T-cell (primary cell): ENCODE measurements around the gene FANCD2. TPM values are rescaled to one million over a fixed set of nuclear protein-coding genes. Genes with fewer than 3 reads are reported as not detected.
"Not testable (repeated sequence)": the region's sequence is repeated elsewhere in the genome, so short reads cannot be mapped to it uniquely, and the experiment has no call there.

Source experiments
- ATAC-seq, 4 experiments: fragments of 200-7000 bp in 3 of 4; fragments of 150-1000 bp in 1 of 4; cut with Tn5 transposase; replicated peaks in 1 of 4; 1 replicate in 3 of 4; 2 replicates in 1 of 4; pipeline ENCODE4 v1.10.0; 2021; ENCODE audit warnings: moderate library complexity in 3 of 4, mild to moderate bottlenecking in 2 of 4, moderate number of reproducible peaks in 1 of 4
- CTCF ChIA-PET, 2 donors: fragments of 300-600 bp; sonication (Branson Sonifier 250); formaldehyde crosslinking; loops; one replicate each; lab custom pipeline; 2022; ENCODE audit warnings: antibody characterized with exemption in 2 of 2; lab: Charles Lee
- POLR2A ChIA-PET, 2 donors: fragments of 300-600 bp; sonication (Branson Sonifier 250); formaldehyde crosslinking; loops; one replicate each; lab custom pipeline; 2022; ENCODE audit warnings: antibody characterized with exemption in 2 of 2; lab: Charles Lee
- DNase-seq, 35 experiments: peaks; one replicate each; pipeline versions ENCODE4 v3.0.0 to v3.0.0-alpha.2; 2013 to 2023
- H3K27ac ChIP-seq: one replicate; pipeline ENCODE4 v1.5.1; 2013; ENCODE audit warnings: low read length
- H3K27me3 ChIP-seq, 2 experiments: replicated peaks in 1 of 2; 1 replicate in 1 of 2; 2 replicates in 1 of 2; pipeline versions ENCODE4 v1.6.1 to v1.7.0; 2013; ENCODE audit warnings: low read length in 1 of 2, mixed read lengths in 1 of 2; ENCODE audit not compliant: control insufficient read depth in 2 of 2, insufficient read depth in 2 of 2; ENCODE audit errors: extremely low read depth in 1 of 2
- H3K36me3 ChIP-seq, 2 donors: 1 replicate in 1 of 2; 2 replicates in 1 of 2; pipeline versions ENCODE4 v1.6.1 to v1.7.0; 2013; ENCODE audit warnings: low read length in 1 of 2; ENCODE audit not compliant: control insufficient read depth in 2 of 2, insufficient read depth in 1 of 2; ENCODE audit errors: extremely low read depth in 1 of 2
- H3K4me1 ChIP-seq, 2 experiments: 1 replicate in 1 of 2; 2 replicates in 1 of 2; pipeline versions ENCODE4 v1.6.1 to v1.7.0; 2013; ENCODE audit warnings: low read length in 2 of 2, mixed read lengths in 1 of 2; ENCODE audit not compliant: insufficient read depth in 2 of 2, control insufficient read depth in 1 of 2; ENCODE audit errors: extremely low read depth in 1 of 2
- H3K4me3 ChIP-seq, 2 donors: 1 replicate in 1 of 2; 2 replicates in 1 of 2; pipeline versions ENCODE4 v1.5.1 to v1.7.0; 2013; ENCODE audit warnings: mild to moderate bottlenecking in 2 of 2, low read length in 1 of 2, moderate library complexity in 1 of 2; ENCODE audit not compliant: control insufficient read depth in 1 of 2; ENCODE audit errors: extremely low read depth in 1 of 2
- H3K9me3 ChIP-seq: 2 replicates; pipeline ENCODE4 v1.7.0; 2013
- H3K27ac Mint-ChIP-seq, 2 donors: one replicate each; pipeline ENCODE4 v1.8.0; 2020 to 2021; ENCODE audit warnings: mild to moderate bottlenecking in 2 of 2, mixed read lengths in 2 of 2
- H3K27me3 Mint-ChIP-seq, 2 donors: one replicate each; pipeline ENCODE4 v1.8.0; 2021 to 2022; ENCODE audit warnings: mixed read lengths in 2 of 2
- H3K36me3 Mint-ChIP-seq: one replicate; pipeline ENCODE4 v1.8.0; 2021; ENCODE audit warnings: mixed read lengths
- H3K4me1 Mint-ChIP-seq, 3 donors: one replicate each; pipeline ENCODE4 v1.8.0; 2020 to 2022; ENCODE audit warnings: mixed read lengths in 3 of 3, mild to moderate bottlenecking in 1 of 3
- H3K4me3 Mint-ChIP-seq, 3 donors: one replicate each; pipeline ENCODE4 v1.8.0; 2020 to 2022; ENCODE audit warnings: mild to moderate bottlenecking in 3 of 3, mixed read lengths in 3 of 3, moderate library complexity in 3 of 3
- H3K9me3 Mint-ChIP-seq, 3 donors: one replicate each; pipeline ENCODE4 v1.8.0; 2020 to 2022; ENCODE audit warnings: mixed read lengths in 3 of 3
- WGBS: methylation state at CpG from one replicate; pipeline ENCODE4 v1.1.5; 2013; ENCODE audit warnings: missing lambda C conversion rate; ENCODE audit not compliant: insufficient coverage; 5-methylcytosine and 5-hydroxymethylcytosine counted together
- total RNA-seq, 35 experiments: library from RNA in 6 of 35; stranded (reverse) in 6 of 35; fragments of 120-200 nt in 1 of 35; gene quantifications; one replicate each; pipeline versions ENCODE4 v1.2.1 to v1.2.4 and lab custom pipeline; 2013 to 2026

Gene FANCD2
- total RNA-seq, 5 donors from 2014 or later (not counting 1 experiment from before 2014, with no cell fraction given), result 15.4 to 22.5 (median 18.2) TPM

GRCh38 chr3:10047876-10048275 lies 21.6 kb downstream of the FANCD2 start:
- Mint-ChIP-seq H3K36me3 (peaks cover 30% of the 10 kb centered on the region), H3K27ac (no peak overlapping the region), H3K4me1 (no peaks in the 10 kb centered on the region), H3K27me3 (peaks cover 0 to 1% of the 10 kb centered on the region in 2 donors), H3K4me3 (no peak overlapping the region), H3K9me3 (no peaks in the 10 kb centered on the region)
- no peak overlapping the region for H3K27ac ChIP-seq
- CTCF ChIA-PET, result no interaction called here
- no peak overlapping the region for H3K4me3 ChIP-seq
- DNase-seq (no peak), ATAC-seq (no peak)
- no peaks in the 10 kb centered on the region for H3K9me3 ChIP-seq
- WGBS, result no CpG with 5 or more reads among the region's 2 CpGs
- no peaks in the 10 kb centered on the region for H3K27me3 ChIP-seq
- no peaks in the 10 kb centered on the region for H3K4me1 ChIP-seq
- POLR2A ChIA-PET, result interaction anchor here in 1 of 2 donors (0.6 kb wide), 1 partner anchor 107 kb away, joined by 4 read pairs; no protein-coding TSS in a partner anchor
- peaks cover 0 to 2% of the 10 kb centered on the region in 2 donors for H3K36me3 ChIP-seq

DNA sequence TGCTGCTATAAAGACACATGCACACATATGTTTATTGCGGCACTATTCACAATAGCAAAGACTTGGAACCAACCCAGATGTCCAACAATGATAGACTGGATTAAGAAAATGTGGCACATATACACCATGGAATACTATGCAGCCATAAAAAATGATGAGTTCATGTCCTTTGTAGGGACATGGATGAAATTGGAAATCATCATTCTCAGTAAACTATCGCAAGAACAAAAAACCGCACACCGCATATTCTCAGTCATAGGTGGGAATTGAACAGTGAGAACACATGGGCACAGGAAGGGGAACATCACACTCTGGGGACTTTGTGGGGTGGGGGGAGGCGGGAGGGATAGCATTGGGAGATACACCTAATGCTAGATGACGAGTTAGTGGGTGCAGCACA lies 26.8 kb downstream of the FANCD2 start:
- H3K27ac Mint-ChIP-seq, H3K9me3 Mint-ChIP-seq, CTCF ChIA-PET, H3K9me3 ChIP-seq, H3K4me1 ChIP-seq, H3K36me3 ChIP-seq, DNase-seq, H3K4me1 Mint-ChIP-seq, H3K27ac ChIP-seq, H3K27me3 Mint-ChIP-seq, POLR2A ChIA-PET, H3K4me3 ChIP-seq, H3K4me3 Mint-ChIP-seq, ATAC-seq, H3K27me3 ChIP-seq: not testable (repeated sequence)
- H3K36me3 Mint-ChIP-seq, result peaks cover 26% of the 10 kb centered on the region
- 100% methylated on average over 2 of the region's 6 CpGs for WGBS

DNA sequence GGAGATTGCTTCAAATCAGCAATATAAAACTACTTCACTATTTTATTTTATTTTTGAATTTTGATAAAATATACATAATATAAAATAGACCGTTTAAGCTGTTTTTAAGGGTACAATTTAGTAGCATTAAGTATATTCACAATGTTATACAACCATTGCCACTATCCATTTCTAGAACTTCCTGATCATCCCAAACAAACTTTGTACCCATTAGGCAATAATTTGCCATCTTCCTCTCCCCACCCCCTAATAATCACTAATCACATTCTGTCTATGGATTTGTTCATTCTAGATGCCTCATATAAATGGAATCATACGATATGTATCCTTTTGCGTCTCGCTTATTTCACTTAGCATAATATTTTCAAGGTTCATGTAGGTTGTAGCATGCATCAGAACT lies 28.9 kb downstream of the FANCD2 start:
- Histone ChIP-seq H3K36me3 (no peaks in the 10 kb centered on the region), H3K4me3 (no peak overlapping the region), H3K27me3 (no peaks in the 10 kb centered on the region), H3K4me1 (no peaks in the 10 kb centered on the region), H3K9me3 (no peaks in the 10 kb centered on the region), H3K27ac (no peak overlapping the region)
- H3K4me1 Mint-ChIP-seq, result no peaks in the 10 kb centered on the region
- H3K36me3 Mint-ChIP-seq, result peaks cover 25% of the 10 kb centered on the region
- H3K27me3 Mint-ChIP-seq, result no peaks in the 10 kb centered on the region
- ChIA-PET CTCF (no interaction called here), POLR2A (no interaction called here)
- H3K27ac Mint-ChIP-seq, result no peak overlapping the region
- H3K4me3 Mint-ChIP-seq, result no peak overlapping the region
- H3K9me3 Mint-ChIP-seq, result no peaks in the 10 kb centered on the region
- no peak for DNase-seq
- ATAC-seq, result no peak
- WGBS, result no CpG with 5 or more reads among the region's 4 CpGs

GRCh38 chr3:10070077-10070476 lies 43.8 kb downstream of the FANCD2 start:
- H3K4me1 ChIP-seq, H3K9me3 ChIP-seq, CTCF ChIA-PET, POLR2A ChIA-PET, H3K27me3 ChIP-seq, H3K9me3 Mint-ChIP-seq, H3K36me3 ChIP-seq, H3K27me3 Mint-ChIP-seq, H3K4me3 ChIP-seq, H3K27ac ChIP-seq, H3K4me1 Mint-ChIP-seq, ATAC-seq, H3K4me3 Mint-ChIP-seq, H3K27ac Mint-ChIP-seq, DNase-seq: not testable (repeated sequence)
- WGBS, result no CpG with 5 or more reads among the region's 33 CpGs
- peaks cover 33% of the 10 kb centered on the region for H3K36me3 Mint-ChIP-seq

GRCh38 chr3:10074666-10075065 lies 48.4 kb downstream of the FANCD2 start:
- H3K9me3 Mint-ChIP-seq, result no peaks in the 10 kb centered on the region
- H3K36me3 ChIP-seq, result no peaks in the 10 kb centered on the region
- no peak overlapping the region for H3K27ac ChIP-seq
- H3K9me3 ChIP-seq, result no peaks in the 10 kb centered on the region
- no peaks in the 10 kb centered on the region for H3K4me1 ChIP-seq
- H3K4me3 Mint-ChIP-seq, result no peak overlapping the region
- H3K27me3 Mint-ChIP-seq, result no peaks in the 10 kb centered on the region
- H3K4me1 Mint-ChIP-seq, result no peaks in the 10 kb centered on the region
- H3K27me3 ChIP-seq, result no peaks in the 10 kb centered on the region
- ChIA-PET POLR2A (no interaction called here), CTCF (no interaction called here)
- H3K27ac Mint-ChIP-seq, result no peak overlapping the region
- H3K36me3 Mint-ChIP-seq, result peaks cover 9% of the 10 kb centered on the region
- no peak overlapping the region for H3K4me3 ChIP-seq
- DNase-seq, result no peak
- ATAC-seq, result no peak

GRCh38 chr3:10081871-10082270 lies 55.6 kb downstream of the FANCD2 start:
- ATAC-seq (no peak), DNase-seq (no peak)
- Mint-ChIP-seq H3K4me3 (no peak overlapping the region), H3K36me3 (peaks cover 31% of the 10 kb centered on the region), H3K9me3 (no peaks in the 10 kb centered on the region), H3K27me3 (no peaks in the 10 kb centered on the region), H3K4me1 (no peaks in the 10 kb centered on the region), H3K27ac (no peak overlapping the region)
- WGBS, result 94% methylated on average over 2 of the region's 4 CpGs
- no peaks in the 10 kb centered on the region for H3K27me3 ChIP-seq
- H3K36me3 ChIP-seq, result peaks cover 0 to 10% of the 10 kb centered on the region in 2 donors
- ChIA-PET POLR2A (interaction anchor here in 1 of 2 donors (0.5 to 0.6 kb wide), 2 partner anchors 79 to 416 kb away, joined by 3 to 5 read pairs; no protein-coding TSS in a partner anchor), CTCF (interaction anchor here in 1 of 2 donors (0.6 kb wide), 1 partner anchor 19 kb away, joined by 3 read pairs; no protein-coding TSS in a partner anchor)
- H3K27ac ChIP-seq, result no peak overlapping the region
- H3K4me3 ChIP-seq, result no peak overlapping the region
- no peaks in the 10 kb centered on the region for H3K4me1 ChIP-seq
- H3K9me3 ChIP-seq, result no peaks in the 10 kb centered on the region

- no peak overlapping the region for H3K27ac Mint-ChIP-seq
- Histone ChIP-seq H3K4me3 (no peak overlapping the region), H3K4me1 (no peaks in the 10 kb centered on the region), H3K27me3 (no peaks in the 10 kb centered on the region), H3K27ac (no peak overlapping the region), H3K9me3 (no peaks in the 10 kb centered on the region), H3K36me3 (peaks cover 6 to 16% of the 10 kb centered on the region in 2 donors)
- WGBS, result no CpG with 5 or more reads among the region's 1 CpG
- H3K4me1 Mint-ChIP-seq, result no peaks in the 10 kb centered on the region
- H3K9me3 Mint-ChIP-seq, result no peaks in the 10 kb centered on the region
- POLR2A ChIA-PET, result no interaction called here
- no peak for DNase-seq
- no peak for ATAC-seq
- no peaks in the 10 kb centered on the region for H3K27me3 Mint-ChIP-seq
- H3K4me3 Mint-ChIP-seq, result no peak overlapping the region
- peaks cover 38% of the 10 kb centered on the region for H3K36me3 Mint-ChIP-seq
- CTCF ChIA-PET, result no interaction called here
These were observed 59.5 kb downstream of the FANCD2 start for GRCh38 chr3:10085738-10086137.
